Natural killer cell treated with Interleukin-12 subunit alpha and Interleukin-12 subunit beta and Interleukin-15 and Interleukin-18, amount 100 ng/mL, for 72 hours (primary cell): ENCODE results near the gene ATP9B. TPM values are rescaled to one million over a fixed set of nuclear protein-coding genes. Genes with fewer than 3 reads are reported as not detected.
"Not testable (repeated sequence)": the region's sequence is repeated elsewhere in the genome, so short reads cannot be mapped to it uniquely, and the experiment has no call there.

Experiments used
- ATAC-seq, 2 donors: fragments of 150-1000 bp; cut with Tn5 transposase in 1 of 2; sonication (Bioruptor Pico), chemical (Tn5 transposase) in 1 of 2; 2 replicates each; pipeline ENCODE4 v1.10.0; 2021
- DNase-seq: peaks from one replicate; pipeline ENCODE4 v3.0.0; 2022; ENCODE audit warnings: low spot score
- H3K27ac Mint-ChIP-seq, 2 donors: 1 replicate in 1 of 2; 2 replicates in 1 of 2; pipeline ENCODE4 v1.8.0; 2022; ENCODE audit warnings: mixed read lengths in 2 of 2, mild to moderate bottlenecking in 1 of 2, moderate library complexity in 1 of 2
- H3K27me3 Mint-ChIP-seq, 2 donors: 1 replicate in 1 of 2; 2 replicates in 1 of 2; pipeline ENCODE4 v1.8.0; 2022; ENCODE audit warnings: mixed read lengths in 2 of 2
- H3K36me3 Mint-ChIP-seq: one replicate; pipeline ENCODE4 v1.8.0; 2022; ENCODE audit warnings: mixed read lengths
- H3K4me1 Mint-ChIP-seq, 2 donors: 1 replicate in 1 of 2; 2 replicates in 1 of 2; pipeline ENCODE4 v1.8.0; 2022; ENCODE audit warnings: low read depth in 2 of 2, mixed read lengths in 2 of 2, mild to moderate bottlenecking in 1 of 2
- H3K4me3 Mint-ChIP-seq: one replicate; pipeline ENCODE4 v1.8.0; 2022; ENCODE audit warnings: mixed read lengths
- H3K9me3 Mint-ChIP-seq: 2 replicates; pipeline ENCODE4 v1.8.0; 2022; ENCODE audit warnings: mixed read lengths
- total RNA-seq, 2 donors: library from RNA; stranded (reverse); gene quantifications; one replicate each; pipeline ENCODE4 v1.2.3, GENCODE V29; 2022

The ATP9B gene
- total RNA-seq, 2 donors from 2014 or later, result 36.8 to 59.6 TPM

GRCh38 chr18:79172331-79172730 lies 103.1 kb downstream of the ATP9B start:
- H3K27ac Mint-ChIP-seq, result not testable (repeated sequence)

GRCh38 chr18:79173742-79174141 lies 104.5 kb downstream of the ATP9B start:
- no peak overlapping the region for H3K4me3 Mint-ChIP-seq
- ATAC-seq, result no peak
- DNase-seq, result no peak
- peaks cover 9 to 11% of the 10 kb centered on the region in 2 donors for H3K4me1 Mint-ChIP-seq
- no peak overlapping the region for H3K27ac Mint-ChIP-seq
- no peaks in the 10 kb centered on the region for H3K36me3 Mint-ChIP-seq
- H3K9me3 Mint-ChIP-seq, result no peaks in the 10 kb centered on the region
- H3K27me3 Mint-ChIP-seq, result no peaks in the 10 kb centered on the region

More at GRCh38 chr18:79172331-79172730, 103.1 kb downstream of the ATP9B start:
- peaks cover 10 to 11% of the 10 kb centered on the region in 2 donors for H3K4me1 Mint-ChIP-seq
- not testable (repeated sequence) for H3K9me3 Mint-ChIP-seq, ATAC-seq, H3K27me3 Mint-ChIP-seq, H3K4me3 Mint-ChIP-seq, DNase-seq, H3K36me3 Mint-ChIP-seq

GRCh38 chr18:79178113-79178531 lies 108.9 kb downstream of the ATP9B start:
- no peak for DNase-seq
- Mint-ChIP-seq H3K4me3 (no peak overlapping the region), H3K4me1 (peaks cover 0 to 3% of the 10 kb centered on the region in 2 donors), H3K27ac (no peak overlapping the region), H3K36me3 (no peaks in the 10 kb centered on the region), H3K9me3 (no peaks in the 10 kb centered on the region), H3K27me3 (no peaks in the 10 kb centered on the region)
- ATAC-seq, result no peak

- no peaks in the 10 kb centered on the region for H3K9me3 Mint-ChIP-seq
- ATAC-seq, result no peak
Observed at GRCh38 chr18:79182047-79182713, 113.0 kb downstream of the ATP9B start.

GRCh38 chr18:79185648-79186047 lies 116.5 kb downstream of the ATP9B start:
- Mint-ChIP-seq H3K9me3 (no peaks in the 10 kb centered on the region), H3K4me3 (no peak overlapping the region), H3K27ac (no peak overlapping the region), H3K27me3 (no peaks in the 10 kb centered on the region), H3K36me3 (no peaks in the 10 kb centered on the region), H3K4me1 (peaks cover 6 to 10% of the 10 kb centered on the region in 2 donors)
- DNase-seq (no peak), ATAC-seq (no peak)

More at GRCh38 chr18:79182047-79182713, 113.0 kb downstream of the ATP9B start:
- DNase-seq, result no peak
- Mint-ChIP-seq H3K27ac (no peak overlapping the region), H3K4me3 (no peak overlapping the region), H3K27me3 (no peaks in the 10 kb centered on the region), H3K36me3 (no peaks in the 10 kb centered on the region), H3K4me1 (peaks cover 5 to 6% of the 10 kb centered on the region in 2 donors)

GRCh38 chr18:79186649-79187048 lies 117.5 kb downstream of the ATP9B start:
- no peaks in the 10 kb centered on the region for H3K9me3 Mint-ChIP-seq
- no peak overlapping the region for H3K4me3 Mint-ChIP-seq
- H3K36me3 Mint-ChIP-seq, result peaks cover 4% of the 10 kb centered on the region
- DNase-seq, result no peak
- peak in 1 of 2 donors; percentile 51 for ATAC-seq
- H3K27ac Mint-ChIP-seq, result no peak overlapping the region
- H3K4me1 Mint-ChIP-seq, result peaks cover 7 to 15% of the 10 kb centered on the region in 2 donors
- H3K27me3 Mint-ChIP-seq, result no peaks in the 10 kb centered on the region

GRCh38 chr18:79187532-79188277 lies 118.5 kb downstream of the ATP9B start:
- H3K36me3 Mint-ChIP-seq, result peaks cover 7% of the 10 kb centered on the region
- H3K27me3 Mint-ChIP-seq, result no peaks in the 10 kb centered on the region
- DNase-seq, result no peak
- no peak for ATAC-seq
- H3K27ac Mint-ChIP-seq, result no peak overlapping the region
- peaks cover 16 to 25% of the 10 kb centered on the region in 2 donors for H3K4me1 Mint-ChIP-seq
- no peak overlapping the region for H3K4me3 Mint-ChIP-seq
- no peaks in the 10 kb centered on the region for H3K9me3 Mint-ChIP-seq

GRCh38 chr18:79191418-79191817 lies 122.2 kb downstream of the ATP9B start:
- Mint-ChIP-seq H3K27me3 (no peaks in the 10 kb centered on the region), H3K27ac (peak overlapping the region; percentile 7 to 11), H3K4me1 (peaks cover 16 to 25% of the 10 kb centered on the region in 2 donors), H3K9me3 (no peaks in the 10 kb centered on the region), H3K36me3 (peaks cover 7% of the 10 kb centered on the region), H3K4me3 (peak overlapping the region; percentile 39)
- DNase-seq (no peak), ATAC-seq (no peak)

GRCh38 chr18:79191956-79192355 lies 122.8 kb downstream of the ATP9B start:
- Mint-ChIP-seq H3K4me3 (peak overlapping the region; percentile 39), H3K4me1 (peaks cover 14 to 23% of the 10 kb centered on the region in 2 donors)

GRCh38 chr18:79193826-79194225 lies 124.6 kb downstream of the ATP9B start:
- H3K9me3 Mint-ChIP-seq, result no peaks in the 10 kb centered on the region
- H3K27ac Mint-ChIP-seq, result no peak overlapping the region
- peaks cover 15 to 16% of the 10 kb centered on the region in 2 donors for H3K4me1 Mint-ChIP-seq
- DNase-seq (no peak), ATAC-seq (no peak)
- H3K4me3 Mint-ChIP-seq, result no peak overlapping the region
- no peaks in the 10 kb centered on the region for H3K27me3 Mint-ChIP-seq
- peaks cover 7% of the 10 kb centered on the region for H3K36me3 Mint-ChIP-seq

More at GRCh38 chr18:79191956-79192355, 122.8 kb downstream of the ATP9B start:
- H3K27me3 Mint-ChIP-seq, result no peaks in the 10 kb centered on the region
- peak overlapping the region; percentile 7 to 11 for H3K27ac Mint-ChIP-seq
- peaks cover 7% of the 10 kb centered on the region for H3K36me3 Mint-ChIP-seq
- H3K9me3 Mint-ChIP-seq, result no peaks in the 10 kb centered on the region
- DNase-seq (no peak), ATAC-seq (peak; percentile 89 to 98)

- H3K27ac Mint-ChIP-seq, result no peak overlapping the region
- H3K9me3 Mint-ChIP-seq, result peaks cover 3% of the 10 kb centered on the region
- H3K36me3 Mint-ChIP-seq, result peaks cover 16% of the 10 kb centered on the region
- ATAC-seq (no peak), DNase-seq (no peak)
- H3K27me3 Mint-ChIP-seq, result no peaks in the 10 kb centered on the region
- H3K4me1 Mint-ChIP-seq, result peaks cover 24 to 26% of the 10 kb centered on the region in 2 donors
- no peak overlapping the region for H3K4me3 Mint-ChIP-seq
Observed at GRCh38 chr18:79195716-79196683, 126.8 kb downstream of the ATP9B start.

GRCh38 chr18:79197531-79197930 lies 128.3 kb downstream of the ATP9B start:
- peaks cover 9% of the 10 kb centered on the region for H3K36me3 Mint-ChIP-seq
- no peak overlapping the region for H3K27ac Mint-ChIP-seq
- no peaks in the 10 kb centered on the region for H3K27me3 Mint-ChIP-seq
- no peak for ATAC-seq
- no peak overlapping the region for H3K4me3 Mint-ChIP-seq
- peaks cover 16% of the 10 kb centered on the region in 2 donors for H3K4me1 Mint-ChIP-seq
- peaks cover 3% of the 10 kb centered on the region for H3K9me3 Mint-ChIP-seq
- DNase-seq, result no peak

GRCh38 chr18:79199691-79200374 lies 130.6 kb downstream of the ATP9B start:
- DNase-seq (no peak), ATAC-seq (peak in 1 of 2 donors; percentile 72)
- Mint-ChIP-seq H3K27me3 (no peaks in the 10 kb centered on the region), H3K9me3 (peaks cover 3% of the 10 kb centered on the region), H3K36me3 (peaks cover 9% of the 10 kb centered on the region), H3K27ac (peak overlapping the region; percentile 55 to 83), H3K4me1 (peaks cover 22 to 23% of the 10 kb centered on the region in 2 donors), H3K4me3 (peak overlapping the region; percentile 26)
